Testis (tissue), 3 donors: ENCODE results near the gene TACC3. TPM values are rescaled to one million over a fixed set of nuclear protein-coding genes. Genes with fewer than 3 reads are reported as not detected.
A peak's percentile ranks its signal among the peaks of the same experiment; 100 is the strongest.

Experiments used
- DNase-seq: peaks from one replicate; pipeline ENCODE4 v3.0.0-alpha.2; 2019
- H3K27ac ChIP-seq, 2 donors: fragments of 200-600 bp; sonication (generic); one replicate each; pipeline ENCODE4 v1.5.1; 2019
- H3K27me3 ChIP-seq: fragments of 200-600 bp; sonication (generic); one replicate; pipeline ENCODE4 v1.5.1; 2019
- H3K36me3 ChIP-seq: fragments of 200-600 bp; sonication (generic); one replicate; pipeline ENCODE4 v1.5.1; 2017; ENCODE audit warnings: low read depth; ENCODE audit errors: missing control alignments
- H3K4me1 ChIP-seq: fragments of 200-600 bp; sonication (generic); one replicate; pipeline ENCODE4 v1.5.1; 2019
- H3K4me3 ChIP-seq, 2 donors: fragments of 200-600 bp; sonication (generic); one replicate each; pipeline ENCODE4 v1.5.1; 2017 to 2019
- H3K9me3 ChIP-seq: fragments of 200-600 bp; sonication (generic); one replicate; pipeline ENCODE4 v1.5.1; 2017
- POLR2A ChIP-seq: fragments of 450-650 bp; IDR thresholded peaks from one replicate; pipeline ENCODE4 v1.6.1; 2017; ENCODE audit warnings: antibody characterized with exemption, mild to moderate bottlenecking, moderate library complexity
- WGBS, 2 donors: methylation state at CpG; one replicate each; pipeline ENCODE4 v1.1.5; 2018; 5-methylcytosine and 5-hydroxymethylcytosine counted together
- intact Hi-C: fragments of 100-400 bp; cut with DNase I; formaldehyde crosslinking; loops from one replicate; pipeline ENCODE4 v1.15.1; 2023; ENCODE audit warnings: low total_unique reads
- polyA plus RNA-seq: library from polyadenylated mRNA; stranded (reverse); fragments of 350-450 nt; fragmentation: Illumina TruSeq; extraction: RNeasy Lipid Tissue Mini Kit (QIAGEN cat#74804); gene quantifications from one replicate; pipeline ENCODE4 v1.2.3, GENCODE V29; 2014; ENCODE audit warnings: low read depth, low replicate concordance; ENCODE audit not compliant: insufficient read depth
- total RNA-seq, 2 donors: library from RNA; depleted of rRNA; stranded (reverse); fragments of >200 nt; gene quantifications; one replicate each; pipeline ENCODE4 v1.2.3, GENCODE V29; 2016
- TF ChIP-seq, protein P1 (sequence below), 3 experiments: fragments of 450-650 bp in 2 of 3; fragments of 200-600 bp in 1 of 3; sonication (generic) in 1 of 3; IDR thresholded peaks; one replicate each; pipeline ENCODE4 v1.5.1; 2016 to 2019; ENCODE audit warnings: antibody characterized with exemption in 3 of 3, mild to moderate bottlenecking in 2 of 3, moderate library complexity in 1 of 3

TACC3 gene
- total and polyA plus RNA-seq, 3 donors from 2014 or later, result 82.9 to 158 (median 112) TPM

DNA sequence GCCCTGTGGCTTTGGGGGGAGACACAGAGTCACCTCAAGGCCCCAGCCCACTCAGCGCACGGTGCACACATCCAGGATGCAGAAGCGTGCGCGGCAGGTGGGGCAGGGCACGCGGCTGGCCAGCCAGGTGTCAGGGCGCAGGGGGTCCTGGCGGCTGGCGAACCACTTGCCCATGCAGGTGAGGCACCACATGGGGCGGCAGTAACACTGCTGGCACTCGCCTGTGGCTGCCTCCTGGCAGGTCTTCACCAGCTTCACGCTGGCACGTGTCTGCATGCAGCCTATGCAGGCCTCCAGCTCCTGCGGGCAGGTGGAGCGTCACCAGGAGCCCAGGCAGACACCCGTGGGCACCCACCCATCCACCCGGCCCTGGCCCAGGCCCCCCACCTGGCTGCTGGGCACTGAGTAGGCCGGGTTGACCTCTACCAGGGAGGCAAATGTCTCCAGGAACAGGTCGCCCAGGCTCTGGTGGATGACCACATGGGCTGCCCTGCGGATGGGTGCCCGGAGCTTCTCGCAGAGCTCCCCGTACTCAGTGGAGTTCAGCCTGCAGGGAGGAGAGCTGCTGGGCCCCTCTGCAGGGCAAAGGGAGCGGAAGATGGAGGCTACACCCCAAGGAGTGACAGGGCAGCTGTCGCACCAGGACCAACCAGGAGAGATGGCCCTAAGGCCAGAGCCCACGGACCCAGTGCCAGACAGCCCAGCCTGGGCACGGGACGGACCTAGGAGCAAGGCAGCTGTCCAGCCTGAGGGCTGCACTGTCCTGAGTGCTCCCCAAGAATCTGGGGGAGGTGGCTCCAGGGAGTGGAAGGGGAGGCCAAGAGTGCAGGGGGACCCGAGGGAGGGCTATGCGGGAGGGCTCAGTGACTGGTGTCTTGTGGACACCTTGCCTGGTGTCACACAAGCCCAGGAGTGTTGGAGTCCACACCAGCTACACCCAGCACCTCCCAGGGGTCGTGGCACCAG, 3.9 kb upstream of the TACC3 start:
- intact Hi-C loops, result no loop called here
- 90 to 91% methylated on average over 12 to 27 of the region's 32 CpGs for WGBS, 2 donors
- H3K4me1 ChIP-seq, result peaks cover 24% of the 10 kb centered on the region
- no peaks in the 10 kb centered on the region for H3K9me3 ChIP-seq
- no peaks in the 10 kb centered on the region for H3K36me3 ChIP-seq
- no peak overlapping the region for H3K27ac ChIP-seq
- no peak overlapping the region for H3K4me3 ChIP-seq
- DNase-seq, result no peak
- H3K27me3 ChIP-seq, result no peaks in the 10 kb centered on the region
- TF ChIP-seq POLR2A, result no peak
- TF ChIP-seq, protein P1, sequence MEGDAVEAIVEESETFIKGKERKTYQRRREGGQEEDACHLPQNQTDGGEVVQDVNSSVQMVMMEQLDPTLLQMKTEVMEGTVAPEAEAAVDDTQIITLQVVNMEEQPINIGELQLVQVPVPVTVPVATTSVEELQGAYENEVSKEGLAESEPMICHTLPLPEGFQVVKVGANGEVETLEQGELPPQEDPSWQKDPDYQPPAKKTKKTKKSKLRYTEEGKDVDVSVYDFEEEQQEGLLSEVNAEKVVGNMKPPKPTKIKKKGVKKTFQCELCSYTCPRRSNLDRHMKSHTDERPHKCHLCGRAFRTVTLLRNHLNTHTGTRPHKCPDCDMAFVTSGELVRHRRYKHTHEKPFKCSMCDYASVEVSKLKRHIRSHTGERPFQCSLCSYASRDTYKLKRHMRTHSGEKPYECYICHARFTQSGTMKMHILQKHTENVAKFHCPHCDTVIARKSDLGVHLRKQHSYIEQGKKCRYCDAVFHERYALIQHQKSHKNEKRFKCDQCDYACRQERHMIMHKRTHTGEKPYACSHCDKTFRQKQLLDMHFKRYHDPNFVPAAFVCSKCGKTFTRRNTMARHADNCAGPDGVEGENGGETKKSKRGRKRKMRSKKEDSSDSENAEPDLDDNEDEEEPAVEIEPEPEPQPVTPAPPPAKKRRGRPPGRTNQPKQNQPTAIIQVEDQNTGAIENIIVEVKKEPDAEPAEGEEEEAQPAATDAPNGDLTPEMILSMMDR (IDR thresholded peaks at IDR 0.05), result no peak

DNA sequence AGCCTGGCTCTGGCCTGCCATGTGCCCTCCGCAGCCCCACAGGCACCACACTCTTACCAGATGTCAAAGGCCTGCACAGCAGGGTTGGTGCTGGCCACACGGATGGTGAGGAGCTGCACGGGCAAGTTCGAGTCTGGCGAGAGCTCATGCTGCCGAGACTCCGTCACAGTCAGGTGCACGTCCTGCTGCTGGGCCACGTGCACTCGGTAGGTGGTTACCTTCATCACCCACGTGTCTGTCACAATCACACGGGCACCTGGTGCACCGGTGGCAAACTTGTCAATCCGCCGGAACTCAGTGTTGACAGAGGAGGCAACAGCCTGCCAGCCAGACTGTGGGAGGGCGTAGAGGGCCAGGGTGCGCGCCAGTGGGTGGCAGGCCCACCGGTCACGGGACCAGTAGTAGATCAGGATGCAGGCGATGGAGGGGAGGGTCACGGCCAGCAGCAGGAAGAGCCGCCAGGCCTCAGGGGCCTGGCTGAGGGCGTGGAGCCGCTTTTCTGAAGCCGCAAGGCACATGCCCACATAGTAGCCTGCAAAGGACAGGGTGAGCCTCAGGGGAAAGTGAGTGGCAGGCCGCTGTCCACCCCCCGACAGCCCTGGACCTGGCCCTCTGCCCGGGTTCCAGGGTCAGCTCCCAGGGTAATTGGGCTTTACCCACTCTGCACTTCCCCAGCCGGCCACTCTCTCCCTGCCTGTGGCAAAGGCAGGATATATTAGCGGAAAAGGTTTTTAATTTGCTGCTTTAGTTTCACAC, 3.0 kb upstream of the TACC3 start:
- DNase-seq, result no peak
- TF ChIP-seq, protein P1 (IDR thresholded peaks at IDR 0.05), result no peak
- no peak for TF ChIP-seq POLR2A
- H3K27me3 ChIP-seq, result no peaks in the 10 kb centered on the region
- H3K27ac ChIP-seq, result no peak overlapping the region
- H3K4me1 ChIP-seq, result peaks cover 27% of the 10 kb centered on the region
- intact Hi-C loops, result no loop called here
- no peaks in the 10 kb centered on the region for H3K36me3 ChIP-seq
- 81 to 87% methylated on average over 21 to 27 of the region's 31 CpGs for WGBS, 2 donors
- H3K9me3 ChIP-seq, result no peaks in the 10 kb centered on the region
- H3K4me3 ChIP-seq, result no peak overlapping the region

DNA sequence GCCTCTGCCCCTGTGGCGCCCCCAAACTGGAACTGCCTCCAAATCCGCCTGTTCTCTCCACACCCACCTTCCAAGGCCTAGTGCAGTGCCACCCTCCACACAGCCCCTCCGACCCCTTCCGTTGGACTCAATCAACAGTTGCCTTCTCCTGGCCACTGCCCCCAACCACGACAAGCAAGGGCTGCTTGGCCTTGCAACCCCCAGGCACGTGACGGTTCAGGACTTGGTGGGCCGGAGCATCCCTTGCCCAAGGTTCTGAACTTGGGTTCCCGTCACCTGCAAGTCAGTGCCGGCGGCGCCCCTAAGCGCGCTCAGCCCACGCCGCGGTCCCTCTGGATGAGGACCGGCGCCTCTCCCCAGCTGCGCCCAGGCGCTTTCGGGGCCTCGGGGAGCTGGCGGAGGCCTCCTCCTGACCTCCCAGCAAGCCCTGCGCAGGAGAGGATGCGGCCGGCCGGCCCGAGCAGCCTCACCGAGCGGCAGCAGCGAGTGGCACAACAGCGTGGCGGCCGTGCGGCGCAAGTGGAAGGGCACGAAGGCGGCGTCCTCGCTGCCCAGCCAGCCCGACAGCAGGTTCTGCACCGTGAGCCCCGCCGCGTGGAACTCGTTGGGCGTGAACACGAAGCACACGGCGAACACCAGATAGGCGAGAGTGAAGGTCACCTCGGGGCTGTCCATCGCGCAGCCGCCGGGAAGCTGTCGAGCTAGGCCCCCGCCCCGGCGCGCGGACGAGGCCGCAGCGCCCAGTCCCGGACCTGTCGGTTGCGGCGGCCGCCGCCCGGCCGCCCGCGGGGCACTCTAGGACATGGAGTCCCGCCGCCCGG, 948 bp upstream of the TACC3 start:
- no peaks in the 10 kb centered on the region for H3K27me3 ChIP-seq
- intact Hi-C loops, result no loop called here
- DNase-seq, result peak; percentile 61
- no peaks in the 10 kb centered on the region for H3K36me3 ChIP-seq
- H3K4me1 ChIP-seq, result peaks cover 16% of the 10 kb centered on the region
- TF ChIP-seq POLR2A, result no peak
- TF ChIP-seq, protein P1 (IDR thresholded peaks at IDR 0.05), result no peak
- peak overlapping the region; percentile 67 to 71 for H3K4me3 ChIP-seq
- H3K27ac ChIP-seq, result peak overlapping the region; percentile 4 to 89
- H3K9me3 ChIP-seq, result no peaks in the 10 kb centered on the region
- 1% methylated on average over 27 to 66 of the region's 79 CpGs for WGBS, 2 donors

DNA sequence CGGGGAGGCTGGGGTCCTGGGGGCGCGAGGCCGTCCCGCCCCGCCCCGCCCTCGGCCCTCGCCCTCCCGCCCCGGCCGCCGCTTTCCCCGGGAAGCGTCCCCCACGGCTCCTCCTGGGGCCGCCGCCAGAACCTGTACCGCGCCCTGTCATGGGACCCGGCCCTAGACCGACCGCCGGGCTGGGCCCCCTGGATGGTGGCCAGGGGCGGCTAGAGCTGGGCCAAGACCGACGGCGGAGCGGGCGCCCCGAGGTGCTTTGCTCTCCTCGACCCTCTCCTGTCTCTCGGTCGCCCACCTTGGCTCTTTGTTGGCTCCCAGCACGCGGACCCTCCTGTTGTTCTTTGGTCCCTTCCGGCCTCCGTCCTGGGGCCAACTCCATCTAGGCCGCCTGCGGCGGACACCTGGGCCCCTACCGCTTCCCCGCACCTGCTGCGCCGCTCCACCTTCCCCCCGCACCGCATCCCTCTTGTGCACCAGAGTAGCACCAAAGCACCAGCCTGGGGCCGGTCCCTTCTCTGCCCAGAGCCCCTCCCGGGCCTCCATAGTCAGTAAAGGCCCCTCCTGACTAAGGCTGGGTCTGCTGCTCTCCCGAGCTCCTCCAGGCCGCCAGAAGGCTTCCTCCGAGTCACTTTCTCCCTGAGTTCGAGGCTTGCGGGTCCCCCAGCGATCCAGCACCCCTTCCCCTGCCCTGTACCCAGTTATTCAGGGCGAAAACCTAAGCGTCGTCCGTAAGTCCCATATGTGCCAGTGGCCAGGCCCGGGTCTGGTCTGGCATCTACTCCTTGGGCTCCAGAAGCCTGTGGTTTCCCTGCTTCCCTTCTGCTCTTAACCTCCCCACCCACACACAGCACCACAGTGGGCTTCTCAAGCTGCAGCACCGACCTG, 587 bp downstream of the TACC3 start:
- Histone ChIP-seq H3K4me3 (peak overlapping the region; percentile 67 to 71), H3K27me3 (no peaks in the 10 kb centered on the region), H3K4me1 (peaks cover 16% of the 10 kb centered on the region), H3K9me3 (no peaks in the 10 kb centered on the region), H3K27ac (peak overlapping the region in 1 of 2 donors; percentile 50), H3K36me3 (no peaks in the 10 kb centered on the region)
- WGBS, 2 donors, result 5 to 11% methylated on average over 32 to 55 of the region's 61 CpGs
- TF ChIP-seq, protein P1 (IDR thresholded peaks at IDR 0.05), result no peak
- TF ChIP-seq POLR2A, result no peak
- no peak for DNase-seq
- intact Hi-C loops, result no loop called here
